H1 (cell line): Measurements from ENCODE around the gene ANKS1A. TPM values are rescaled to one million over a fixed set of nuclear protein-coding genes. Genes with fewer than 3 reads are reported as not detected.
"Not testable (repeated sequence)": the region's sequence is repeated elsewhere in the genome, so short reads cannot be mapped to it uniquely, and the experiment has no call there.

Experiments used
- CTCF ChIA-PET: fragments of 300-600 bp; sonication (Branson Sonifier 250); formaldehyde crosslinking; loops from one replicate; lab custom pipeline; 2021; ENCODE audit not compliant: partially characterized antibody; lab: Charles Lee
- POLR2A ChIA-PET: fragments of 300-600 bp; sonication (Branson Sonifier 250); formaldehyde crosslinking; loops from one replicate; lab custom pipeline; 2021; ENCODE audit warnings: inconsistent platforms; ENCODE audit not compliant: partially characterized antibody; lab: Charles Lee
- DNase-seq, 2 experiments: peaks; one replicate each; pipeline versions ENCODE4 v3.0.0 to v3.0.0-alpha.2; 2010 to 2022; ENCODE audit warnings: low spot score in 2 of 2, low read depth in 1 of 2, mixed read lengths in 1 of 2
- FAIRE-seq: peaks from 2 replicates; lab custom pipeline; 2011; peaks lifted over from hg19 to GRCh38; lab: Jason Lieb, UNC
- H2AFZ ChIP-seq: 2 replicates; pipeline ENCODE4 v1.8.1; 2012; ENCODE audit warnings: low read length, inconsistent platforms
- H2AK5ac ChIP-seq: 2 replicates; pipeline ENCODE4 v1.6.1; 2013; ENCODE audit warnings: low read depth, low read length
- H2BK120ac ChIP-seq: replicated peaks from 2 replicates; pipeline ENCODE3; 2013; ENCODE audit warnings: low read depth, low read length, inconsistent platforms
- H2BK12ac ChIP-seq: 2 replicates; pipeline ENCODE4 v1.6.1; 2013; ENCODE audit warnings: low read depth, low read length
- H2BK15ac ChIP-seq: 2 replicates; pipeline ENCODE4 v1.6.1; 2013; ENCODE audit warnings: low read length
- H2BK20ac ChIP-seq: 2 replicates; pipeline ENCODE4 v1.6.1; 2013; ENCODE audit warnings: low read length
- H2BK5ac ChIP-seq: 2 replicates; pipeline ENCODE4 v1.6.1; 2013; ENCODE audit warnings: low read depth, low read length
- H3K14ac ChIP-seq: 2 replicates; pipeline ENCODE4 v1.6.1; 2013; ENCODE audit warnings: inconsistent platforms; ENCODE audit not compliant: insufficient read length
- H3K18ac ChIP-seq: 2 replicates; pipeline ENCODE4 v1.6.1; 2013; ENCODE audit warnings: low read length; ENCODE audit errors: extremely low read depth
- H3K23ac ChIP-seq: 2 replicates; pipeline ENCODE4 v1.6.1; 2013; ENCODE audit warnings: inconsistent platforms; ENCODE audit not compliant: insufficient read length
- H3K23me2 ChIP-seq: 2 replicates; pipeline ENCODE4 v1.6.1; 2013; ENCODE audit warnings: low read depth, low read length
- H3K27ac ChIP-seq: 2 replicates; pipeline ENCODE4 v1.6.1; 2011; ENCODE audit warnings: low read depth, low read length, inconsistent platforms
- H3K27me3 ChIP-seq, 4 experiments: replicated peaks in 1 of 4; 1 replicate in 1 of 4; 2 replicates in 3 of 4; pipeline versions ENCODE4 v1.6.1 to v1.8.1; 2011 to 2013; ENCODE audit warnings: low read length in 3 of 4, mild to moderate bottlenecking in 3 of 4, inconsistent platforms in 2 of 4, mixed read lengths in 2 of 4, moderate library complexity in 1 of 4; ENCODE audit not compliant: control insufficient read depth in 3 of 4, insufficient read depth in 3 of 4; ENCODE audit errors: extremely low read depth in 1 of 4
- H3K36me3 ChIP-seq, 4 experiments: 2 replicates each; pipeline versions ENCODE4 v1.6.1 to v1.8.1; 2011 to 2013; ENCODE audit warnings: mild to moderate bottlenecking in 4 of 4, low read length in 3 of 4, moderate library complexity in 2 of 4, control low read depth in 1 of 4, inconsistent platforms in 1 of 4; ENCODE audit not compliant: insufficient read depth in 4 of 4, control insufficient read depth in 2 of 4
- H3K4ac ChIP-seq: replicated peaks from 2 replicates; pipeline ENCODE3; 2013; ENCODE audit warnings: low read length, low read depth, mixed read lengths, inconsistent platforms; ENCODE audit not compliant: insufficient read length
- H3K4me1 ChIP-seq, 4 experiments: replicated peaks in 1 of 4; 1 replicate in 1 of 4; 2 replicates in 3 of 4; pipeline versions ENCODE4 v1.6.1 to v1.8.1; 2011 to 2013; ENCODE audit warnings: low read length in 3 of 4, inconsistent platforms in 2 of 4, mixed read lengths in 1 of 4; ENCODE audit not compliant: insufficient read depth in 4 of 4, control insufficient read depth in 3 of 4
- H3K4me2 ChIP-seq, 2 experiments: 2 replicates each; pipeline versions ENCODE4 v1.6.1 to v1.8.1; 2011 to 2013; ENCODE audit warnings: low read depth in 2 of 2, low read length in 2 of 2, control low read depth in 1 of 2, inconsistent platforms in 1 of 2, mild to moderate bottlenecking in 1 of 2; ENCODE audit not compliant: insufficient read depth in 1 of 2
- H3K4me3 ChIP-seq, 4 experiments: fragments of 200-600, 300-600 bp in 1 of 4; sonication (generic), shearing (Covaris generic), sonication (Bioruptor Twin) in 1 of 4; 2 replicates each; pipeline versions ENCODE4 v1.5.1 to v1.8.1; 2011 to 2016; ENCODE audit warnings: low read length in 4 of 4, low read depth in 3 of 4, control low read depth in 2 of 4, inconsistent platforms in 2 of 4, mild to moderate bottlenecking in 2 of 4, mixed read lengths in 1 of 4, moderate library complexity in 1 of 4; ENCODE audit not compliant: insufficient read depth in 2 of 4; ENCODE audit errors: extremely low read depth in 1 of 4
- H3K56ac ChIP-seq: replicated peaks from 2 replicates; pipeline ENCODE3; 2013; ENCODE audit warnings: low read depth, mild to moderate bottlenecking, mixed read lengths, low read length, inconsistent platforms; ENCODE audit not compliant: insufficient read length
- H3K79me1 ChIP-seq: 2 replicates; pipeline ENCODE4 v1.6.1; 2013; ENCODE audit warnings: low read depth, low read length, control low read depth
- H3K79me2 ChIP-seq, 2 experiments: 2 replicates each; pipeline versions ENCODE4 v1.6.1 to v1.8.1; 2012 to 2013; ENCODE audit warnings: low read length in 2 of 2, mild to moderate bottlenecking in 2 of 2, inconsistent platforms in 1 of 2; ENCODE audit not compliant: insufficient read depth in 2 of 2, control insufficient read depth in 1 of 2
- H3K9ac ChIP-seq, 4 experiments: replicated peaks in 1 of 4; 1 replicate in 1 of 4; 2 replicates in 3 of 4; pipeline versions ENCODE4 v1.6.1 to v1.8.1; 2011 to 2013; ENCODE audit warnings: low read depth in 3 of 4, low read length in 3 of 4, control low read depth in 2 of 4, mild to moderate bottlenecking in 2 of 4, moderate library complexity in 2 of 4, inconsistent platforms in 1 of 4; ENCODE audit errors: extremely low read depth in 1 of 4
- H3K9me3 ChIP-seq, 2 experiments: 2 replicates each; pipeline versions ENCODE4 v1.6.1 to v1.8.1; 2012 to 2013; ENCODE audit warnings: mild to moderate bottlenecking in 2 of 2, moderate library complexity in 2 of 2, control low read depth in 1 of 2, inconsistent platforms in 1 of 2, low read depth in 1 of 2, low read length in 1 of 2, mixed read lengths in 1 of 2; ENCODE audit not compliant: insufficient read depth in 2 of 2
- H4K20me1 ChIP-seq, 2 experiments: replicated peaks in 1 of 2; 2 replicates each; pipeline versions ENCODE3 to v1.8.1; 2011 to 2013; ENCODE audit warnings: inconsistent platforms in 2 of 2, low read length in 2 of 2, mild to moderate bottlenecking in 1 of 2; ENCODE audit not compliant: insufficient read depth in 2 of 2, control insufficient read depth in 1 of 2
- H4K5ac ChIP-seq: 2 replicates; pipeline ENCODE4 v1.6.1; 2013; ENCODE audit warnings: low read length, low read depth, mixed read lengths, inconsistent platforms; ENCODE audit not compliant: insufficient read length
- H4K8ac ChIP-seq: 2 replicates; pipeline ENCODE4 v1.8.0; 2013; ENCODE audit warnings: mild to moderate bottlenecking, moderate library complexity, low read length, inconsistent platforms; ENCODE audit not compliant: insufficient read depth; ENCODE audit errors: extremely low read depth
- H4K91ac ChIP-seq: replicated peaks from 2 replicates; pipeline ENCODE3; 2013; ENCODE audit warnings: low read length, mixed read lengths, inconsistent platforms; ENCODE audit not compliant: insufficient read length
- WGBS, 2 experiments: shearing (Covaris generic) in 1 of 2; methylation state at CpG; one replicate each; pipeline versions ENCODE4 v1.1.6 to v1.1.7; 2013 to 2015; ENCODE audit warnings: low lambda C conversion rate in 2 of 2, mixed read lengths in 2 of 2, inconsistent platforms in 1 of 2, low coverage in 1 of 2, missing lambda C conversion rate in 1 of 2; ENCODE audit not compliant: insufficient replicate concordance in 2 of 2, insufficient coverage in 1 of 2, insufficient read length in 1 of 2; ENCODE audit errors: extremely low coverage in 1 of 2, missing lambda C conversion rate in 1 of 2; 5-methylcytosine and 5-hydroxymethylcytosine counted together
- polyA plus RNA-seq, 7 experiments: library from polyadenylated mRNA; depleted of rRNA in 3 of 7; stranded (reverse) in 5 of 7; unstranded in 2 of 7; fragments of >200 nt in 5 of 7; fragments of 200-250 nt in 2 of 7; gene quantifications; 1 replicate in 5 of 7; 2 replicates in 1 of 7; 4 replicates in 1 of 7; pipeline versions ENCODE4 v1.2.1 to v1.2.3, GENCODE V29; 2011 to 2013; ENCODE audit warnings: missing spikeins in 2 of 7, mixed read lengths in 2 of 7
- total RNA-seq: library from RNA; stranded (reverse); fragmentation: NEBNext Ultra II Directional; extraction: Animal tissue kit (Norgen Biotek cat#: 25700); gene quantifications from 2 replicates; pipeline ENCODE4 v1.2.1, GENCODE V29; 2021

Gene ANKS1A
- total and polyA plus RNA-seq, 2 of the 8 experiments (the other 6 are each of a cell fraction or from before 2014, with no cell fraction given), result 9.8 to 30.9 TPM

GRCh38 chr6:35003886-35004530 lies 115.0 kb downstream of the ANKS1A start:
- H4K20me1 ChIP-seq, H3K79me2 ChIP-seq, H2BK12ac ChIP-seq, DNase-seq, H3K23ac ChIP-seq, H3K18ac ChIP-seq, FAIRE-seq, H2BK15ac ChIP-seq, H3K4me3 ChIP-seq, H3K4ac ChIP-seq, H2BK5ac ChIP-seq, H2AK5ac ChIP-seq, H2BK120ac ChIP-seq, H2AFZ ChIP-seq, H3K79me1 ChIP-seq, H3K9me3 ChIP-seq, H3K9ac ChIP-seq, H3K23me2 ChIP-seq, H3K4me1 ChIP-seq, POLR2A ChIA-PET, H4K8ac ChIP-seq, H3K14ac ChIP-seq, H3K27ac ChIP-seq, H3K36me3 ChIP-seq, H3K4me2 ChIP-seq, H4K91ac ChIP-seq, H2BK20ac ChIP-seq, H3K27me3 ChIP-seq, H4K5ac ChIP-seq, H3K56ac ChIP-seq: not testable (repeated sequence)
- 90% methylated on average over 12 of the region's 12 CpGs; no CpG with 5 or more reads in 1 of the 2 experiments for WGBS, 2 experiments
- CTCF ChIA-PET, result interaction anchor here (1.6 kb wide), 1 partner anchor 17 kb away, joined by 5 read pairs; no protein-coding TSS in a partner anchor
